Amniotic stem cell (primary cell): Measurements from ENCODE around the gene MAX.
A peak's percentile ranks its signal among the peaks of the same experiment; 100 is the strongest.

Source experiments
- DNase-seq: peaks from one replicate; lab custom pipeline; 2025; lab: John Stamatoyannopoulos, UW

The MAX gene

GRCh38 chr14:65102441-65103149 is at the start of gene MAX:
Gene MAX (minus strand): TSS chr14:65102517. CDS start chr14:65102339, 178 bp downstream.
- peak; percentile 97 for DNase-seq

GRCh38 chr14:65151609-65151956 is 49.3 kb upstream of the MAX start:
- DNase-seq: no peak

GRCh38 chr14:65150898-65151608 is 48.7 kb upstream of the MAX start:
- DNase-seq: no peak

GRCh38 chr14:65149116-65149515 is 46.8 kb upstream of the MAX start:
- DNase-seq: no peak

GRCh38 chr14:65144170-65144569 is 41.9 kb upstream of the MAX start:
- no peak for DNase-seq

GRCh38 chr14:65142914-65143625 is 40.8 kb upstream of the MAX start:
- DNase-seq: no peak

GRCh38 chr14:65142429-65142828 is 40.1 kb upstream of the MAX start:
- DNase-seq: no peak

GRCh38 chr14:65141523-65141922 is 39.2 kb upstream of the MAX start:
- DNase-seq: no peak

- no peak for DNase-seq
Measured at GRCh38 chr14:65137648-65138307, 35.5 kb upstream of the MAX start.

- no peak for DNase-seq
Measured at GRCh38 chr14:65134651-65135579, 32.6 kb upstream of the MAX start.

GRCh38 chr14:65132855-65133254 is 30.5 kb upstream of the MAX start:
- DNase-seq: no peak

GRCh38 chr14:65131301-65131701 is 29.0 kb upstream of the MAX start:
- no peak for DNase-seq

GRCh38 chr14:65128096-65128495 is 25.8 kb upstream of the MAX start:
- no peak for DNase-seq

GRCh38 chr14:65117769-65118745 is 15.7 kb upstream of the MAX start:
- DNase-seq: no peak

GRCh38 chr14:65115615-65116014 is 13.3 kb upstream of the MAX start:
- no peak for DNase-seq

- no peak for DNase-seq
Measured at GRCh38 chr14:65110525-65110924, 8.2 kb upstream of the MAX start.

GRCh38 chr14:65109357-65109756 is 7.0 kb upstream of the MAX start:
- DNase-seq: no peak

GRCh38 chr14:65107200-65107599 is 4.9 kb upstream of the MAX start:
- DNase-seq: no peak

GRCh38 chr14:65106736-65107135 is 4.4 kb upstream of the MAX start:
- no peak for DNase-seq

GRCh38 chr14:65106316-65106715 is 4.0 kb upstream of the MAX start:
- no peak for DNase-seq
